ENCODE measurements around the gene GALR2.
"Not testable (repeated sequence)": the region's sequence is repeated elsewhere in the genome, so short reads cannot be mapped to it uniquely, and the experiment has no call there.

The GALR2 gene

GRCh38 chr17:76074390-76075363 lies at the start of gene GALR2:
TSS of gene GALR2 (plus strand) at chr17:76074781. CDS start at chr17:76074884, 103 bp downstream.
- DNase-seq: peak; percentile 56

- no peak for DNase-seq
These were observed 49.3 kb upstream of the GALR2 start for GRCh38 chr17:76025294-76025693.

GRCh38 chr17:76026714-76027158 lies 47.8 kb upstream of the GALR2 start:
- no peak for DNase-seq

GRCh38 chr17:76027159-76027839 lies 47.3 kb upstream of the GALR2 start, which contains the start of gene EVPL:
TSS of gene EVPL (minus strand) at chr17:76027306. CDS start at chr17:76027198, 108 bp downstream.
- peak; percentile 20 for DNase-seq

GRCh38 chr17:76032073-76032779 lies 42.4 kb upstream of the GALR2 start:
- no peak for DNase-seq

- DNase-seq: no peak
These were observed 41.8 kb upstream of the GALR2 start for GRCh38 chr17:76032780-76033108.

GRCh38 chr17:76033139-76033538 lies 41.4 kb upstream of the GALR2 start:
- DNase-seq: no peak

- DNase-seq: no peak
These were observed 39.9 kb upstream of the GALR2 start for GRCh38 chr17:76034428-76035350.

- DNase-seq: no peak
These were observed 37.9 kb upstream of the GALR2 start for GRCh38 chr17:76036497-76037261.

- no peak for DNase-seq
These were observed 36.5 kb upstream of the GALR2 start for GRCh38 chr17:76038050-76038449.

GRCh38 chr17:76039121-76039520 lies 35.5 kb upstream of the GALR2 start:
- peak; percentile 55 for DNase-seq

GRCh38 chr17:76040376-76040775 lies 34.2 kb upstream of the GALR2 start:
- no peak for DNase-seq

- not testable (repeated sequence) for DNase-seq
These were observed 31.7 kb upstream of the GALR2 start for GRCh38 chr17:76042868-76043267.

- DNase-seq: not testable (repeated sequence)
These were observed 30.0 kb upstream of the GALR2 start for GRCh38 chr17:76044475-76045007.

- peak; percentile 69 for DNase-seq
These were observed 28.5 kb upstream of the GALR2 start for GRCh38 chr17:76046064-76046463.

GRCh38 chr17:76048025-76048605 lies 26.5 kb upstream of the GALR2 start:
- DNase-seq: no peak

- no peak for DNase-seq
These were observed 25.9 kb upstream of the GALR2 start for GRCh38 chr17:76048711-76049110.

- DNase-seq: no peak
These were observed 25.3 kb upstream of the GALR2 start for GRCh38 chr17:76049239-76049638.

- peak; percentile 63 for DNase-seq
These were observed 24.6 kb upstream of the GALR2 start for GRCh38 chr17:76049836-76050537.
